HG02623 (cell line): ENCODE measurements around the gene NUBPL.
"Not testable (repeated sequence)": the region's sequence is repeated elsewhere in the genome, so short reads cannot be mapped to it uniquely, and the experiment has no call there.

Source experiments
- ATAC-seq: cut with Tn5 transposase; IDR thresholded peaks from one replicate; pipeline ENCODE4 v1.9.1; 2021; ENCODE audit warnings: moderate library complexity; ENCODE audit not compliant: unreplicated experiment

The NUBPL gene

GRCh38 chr14:31718985-31719384 is 157.8 kb downstream of the NUBPL start:
- no peak for ATAC-seq

DNA sequence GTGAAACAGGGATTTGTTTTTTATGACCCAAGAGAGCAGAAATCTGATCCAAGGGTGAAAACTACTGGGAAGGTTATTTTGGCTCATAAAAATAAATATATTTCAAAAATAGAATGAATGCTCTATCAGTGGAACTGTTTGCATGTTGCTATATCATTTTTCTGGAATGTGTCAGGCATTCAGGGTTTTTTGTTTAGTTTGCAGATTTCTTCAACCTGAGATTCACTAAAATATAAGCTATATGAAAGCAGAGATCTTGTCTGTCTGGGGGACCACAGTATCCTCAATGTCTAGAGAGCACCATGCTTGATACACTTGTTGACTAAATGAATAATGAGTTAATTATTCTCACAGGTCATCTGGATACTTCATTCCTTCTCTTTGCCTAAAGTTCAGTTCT is 165.1 kb downstream of the NUBPL start:
- no peak for ATAC-seq

DNA sequence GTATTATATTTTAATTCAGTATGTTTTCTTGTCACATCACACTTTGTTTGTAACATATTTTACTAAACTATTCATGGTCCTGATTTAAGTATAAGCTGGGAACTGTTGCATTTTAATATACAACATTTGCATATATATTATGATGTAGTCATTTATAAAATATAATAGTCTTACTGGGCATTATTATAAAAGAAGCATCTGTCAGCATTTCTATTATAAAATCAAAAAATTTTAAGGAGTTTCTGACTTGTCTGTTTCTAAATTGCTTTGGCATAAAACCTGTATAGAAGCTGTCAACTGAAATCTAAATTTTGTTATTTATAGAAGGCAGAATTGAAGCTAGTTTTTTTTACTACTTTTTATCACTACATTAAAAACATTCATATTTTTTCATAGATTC is 166.6 kb downstream of the NUBPL start:
- ATAC-seq = no peak

DNA sequence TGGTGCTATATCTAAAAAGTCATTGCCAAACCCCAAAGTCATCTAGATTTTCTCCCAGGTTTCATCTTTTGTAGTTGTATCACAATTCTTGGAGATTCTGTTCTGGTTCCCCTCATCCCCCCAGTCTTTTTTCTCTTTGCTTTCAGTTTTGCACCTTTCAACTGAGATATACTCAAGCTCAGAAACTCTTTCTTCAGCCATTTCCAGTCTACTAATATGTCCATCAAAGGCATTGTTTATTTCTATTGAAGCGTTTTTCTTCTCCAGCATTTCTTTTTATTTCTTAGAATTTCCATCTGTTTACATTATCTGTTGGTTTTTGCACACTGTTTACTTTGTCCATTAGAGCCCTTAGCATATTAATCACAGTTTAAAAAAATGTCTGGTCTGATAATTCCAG is 179.5 kb downstream of the NUBPL start:
- no peak for ATAC-seq

DNA sequence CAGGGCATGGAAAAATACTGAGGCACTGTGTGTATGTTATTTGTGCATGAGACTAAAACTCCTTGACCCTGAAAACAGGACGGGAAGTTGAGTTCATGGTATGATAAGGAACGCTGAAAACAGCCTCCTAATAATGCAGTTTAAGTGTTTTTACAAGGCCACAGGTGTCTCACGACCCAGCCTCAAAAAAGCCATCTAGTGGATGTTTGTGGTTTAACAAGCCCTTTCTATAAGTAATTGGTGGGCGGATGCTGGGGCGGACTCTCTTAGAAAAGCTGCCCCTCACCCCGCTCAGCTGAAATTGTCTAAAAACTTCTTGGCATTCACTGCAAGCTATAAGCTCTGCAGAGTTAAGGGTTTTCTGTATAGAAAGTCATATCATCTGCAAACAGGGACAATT is 184.5 kb downstream of the NUBPL start:
- ATAC-seq = no peak

DNA sequence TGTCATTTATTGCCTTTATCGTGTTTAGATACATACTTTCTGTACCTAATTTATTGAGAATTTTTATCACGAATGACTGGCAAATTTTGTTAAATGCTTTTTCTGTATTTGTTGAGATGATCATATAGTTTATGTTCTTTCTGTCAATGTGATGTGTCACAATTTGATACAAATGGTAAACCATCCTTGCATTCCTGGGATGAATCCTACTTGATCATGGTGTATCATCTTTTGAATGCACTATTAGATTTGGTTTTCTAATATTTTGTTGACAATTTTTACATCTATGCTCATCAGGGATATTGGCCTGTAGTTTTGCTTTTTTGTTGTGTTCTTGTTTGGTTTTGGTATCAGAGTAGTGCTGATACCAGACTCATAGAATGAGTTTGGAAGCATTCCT is 185.1 kb downstream of the NUBPL start:
- ATAC-seq = no peak

- no peak for ATAC-seq
These were observed 188.1 kb downstream of the NUBPL start for GRCh38 chr14:31749275-31749674.

DNA sequence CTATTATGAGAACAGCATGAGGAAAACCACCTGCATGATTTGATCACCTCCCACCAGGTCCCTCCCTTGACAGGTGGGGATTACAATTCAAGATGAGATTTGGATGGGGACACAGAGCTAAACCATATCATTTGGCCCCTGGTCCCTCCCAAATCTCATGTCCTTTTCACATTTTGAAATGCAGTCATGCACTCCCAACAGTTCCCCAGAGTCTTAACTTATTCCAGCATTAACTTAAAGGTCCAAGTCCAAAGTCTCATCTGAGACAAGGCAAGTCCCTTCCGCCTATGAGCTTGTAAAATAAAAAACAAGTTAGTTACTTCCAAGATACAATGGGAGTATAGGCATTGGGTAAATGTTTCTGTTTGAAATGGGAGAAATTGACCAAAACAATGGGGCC is 189.8 kb downstream of the NUBPL start:
- not testable (repeated sequence) for ATAC-seq

DNA sequence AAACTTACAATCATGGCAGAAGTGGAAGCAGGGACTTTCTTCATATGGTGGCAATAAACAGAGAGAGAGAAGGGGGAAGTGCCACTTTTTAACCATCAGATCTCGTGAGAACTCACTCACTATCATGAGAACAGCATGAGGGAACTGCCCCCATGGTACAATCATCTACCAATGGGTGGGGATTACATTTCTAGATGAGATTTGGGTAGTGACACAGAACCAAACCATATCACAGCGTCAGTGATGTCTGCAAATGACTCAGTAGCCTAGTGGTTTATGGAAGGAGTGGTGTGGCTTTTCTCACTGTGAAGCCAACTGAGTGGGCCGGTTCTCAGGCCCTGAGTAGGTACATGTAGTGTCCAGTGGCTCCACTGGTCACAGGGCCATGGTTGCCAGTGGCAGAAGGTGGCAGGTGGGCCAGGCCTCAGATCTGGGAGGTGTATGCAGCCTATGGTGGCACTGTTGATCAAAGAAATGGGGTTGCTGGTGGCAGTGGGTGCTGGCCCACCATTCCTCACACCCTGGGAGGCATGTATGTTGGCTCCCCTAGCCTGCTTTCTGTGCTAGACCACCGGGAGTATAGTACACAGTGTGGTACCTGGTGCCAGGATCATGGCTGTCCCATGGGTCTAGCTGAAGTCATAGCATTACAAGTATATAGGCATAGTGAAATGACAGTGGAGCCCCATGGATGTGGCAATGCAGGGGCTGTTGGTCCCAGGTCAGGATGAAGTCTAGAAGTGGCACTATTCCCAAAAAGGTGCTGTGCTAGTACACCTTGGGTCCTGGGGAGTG is 191.9 kb downstream of the NUBPL start:
- ATAC-seq = no peak

- ATAC-seq = no peak
These were observed 197.7 kb downstream of the NUBPL start for GRCh38 chr14:31758941-31759340.

- no peak for ATAC-seq
These were observed 199.1 kb downstream of the NUBPL start for GRCh38 chr14:31760277-31760676.

DNA sequence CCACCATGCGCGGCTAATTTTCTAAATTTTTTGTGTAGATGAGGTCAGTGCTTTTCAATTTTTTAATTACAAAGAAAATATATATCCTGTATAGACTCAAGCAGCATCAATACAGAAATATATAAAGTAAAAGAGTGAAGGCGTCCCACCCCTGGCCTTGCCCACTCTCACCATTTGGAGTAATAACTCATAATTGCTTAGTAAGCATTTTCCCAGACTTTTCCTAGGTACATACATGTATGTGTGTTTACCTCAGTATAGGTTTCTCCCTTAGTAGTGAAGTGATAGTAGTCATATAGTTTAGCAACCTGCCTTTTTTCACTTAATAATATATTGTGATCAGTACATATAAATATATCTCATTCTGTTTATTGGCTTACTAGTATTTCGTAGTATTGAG is 200.1 kb downstream of the NUBPL start:
- no peak for ATAC-seq

DNA sequence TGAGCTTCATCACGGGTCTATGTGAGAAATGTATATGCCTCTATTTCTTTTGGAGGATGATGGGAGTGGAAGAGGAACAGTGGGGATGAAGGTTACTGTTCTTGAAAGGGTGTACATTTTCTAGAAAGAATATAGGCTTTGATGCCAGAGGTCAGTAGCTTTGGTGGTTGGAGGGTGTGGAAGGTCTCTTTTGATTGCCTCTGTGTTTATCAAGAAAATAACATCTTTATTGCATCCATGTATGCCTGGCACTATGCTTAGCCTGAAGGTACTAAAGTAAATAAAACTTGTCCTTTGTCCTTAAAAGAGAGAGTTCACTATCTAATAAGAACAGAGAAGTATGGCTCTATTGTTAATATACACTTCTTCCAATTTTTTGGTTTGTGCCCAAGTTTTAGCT is 201.8 kb downstream of the NUBPL start:
- ATAC-seq = no peak

- ATAC-seq = no peak
These were observed 205.2 kb downstream of the NUBPL start for GRCh38 chr14:31766315-31766892.

GRCh38 chr14:31768355-31768754 is 207.2 kb downstream of the NUBPL start:
- ATAC-seq = no peak

DNA sequence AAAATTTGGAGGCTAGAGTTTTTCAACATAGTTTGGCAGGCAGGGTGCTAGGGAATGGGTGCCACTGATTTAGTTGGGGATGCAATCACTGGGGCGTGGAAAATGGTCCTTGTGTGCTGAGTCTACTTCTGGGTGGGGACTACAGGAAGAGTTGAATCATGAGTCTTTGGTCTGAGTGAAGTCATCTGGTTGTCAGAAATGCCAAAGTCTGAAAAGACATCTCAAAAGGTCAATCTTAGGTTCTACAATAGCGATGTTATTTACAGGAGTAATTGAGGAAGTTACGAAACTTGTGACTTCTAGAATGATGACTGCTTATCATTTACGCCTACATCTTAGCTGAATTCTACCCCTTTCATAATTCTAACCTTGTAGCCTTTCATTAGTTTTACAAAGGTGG is 209.1 kb downstream of the NUBPL start:
- no peak for ATAC-seq

- ATAC-seq = no peak
These were observed 213.4 kb downstream of the NUBPL start for GRCh38 chr14:31774567-31774966.

DNA sequence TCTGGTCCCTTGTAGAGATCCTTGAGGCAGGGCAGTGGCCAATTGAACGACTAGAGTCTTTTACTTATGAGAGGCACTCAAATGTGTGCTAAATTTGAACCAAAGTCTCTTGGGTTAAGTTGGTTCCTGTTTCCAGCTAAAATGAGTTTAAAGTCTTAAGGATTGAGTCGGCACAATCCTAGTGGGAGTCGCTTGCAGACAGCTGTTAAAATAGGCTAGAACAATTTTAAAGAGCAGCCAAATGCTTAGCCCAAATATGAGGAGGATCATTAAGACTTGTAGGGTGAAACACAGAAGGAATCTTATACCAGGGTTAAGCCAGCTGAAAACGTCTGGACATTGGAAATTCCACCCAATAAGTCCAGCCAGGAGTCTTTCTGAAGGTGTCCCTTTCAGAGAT is 216.1 kb downstream of the NUBPL start:
- ATAC-seq = no peak

DNA sequence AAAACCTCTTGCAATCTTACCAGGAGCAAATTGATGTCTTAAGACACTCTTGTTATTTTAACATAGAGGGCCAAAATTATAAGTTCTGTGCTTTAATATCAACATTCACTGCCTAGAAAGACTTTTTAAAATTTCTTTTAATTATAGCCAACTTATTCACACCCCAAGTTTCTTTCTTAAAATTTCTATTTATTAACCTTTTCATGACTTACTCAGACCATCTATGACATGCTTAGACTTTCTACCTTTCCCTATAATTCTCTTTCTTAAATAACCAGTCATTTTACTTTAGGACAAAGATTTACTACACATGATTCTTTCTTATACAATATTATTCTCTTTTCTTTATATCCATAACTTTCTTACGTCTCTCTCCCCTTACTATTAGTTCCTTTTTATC is 220.4 kb downstream of the NUBPL start:
- no peak for ATAC-seq

- ATAC-seq = no peak
These were observed 224.4 kb downstream of the NUBPL start for GRCh38 chr14:31785574-31785973.

DNA sequence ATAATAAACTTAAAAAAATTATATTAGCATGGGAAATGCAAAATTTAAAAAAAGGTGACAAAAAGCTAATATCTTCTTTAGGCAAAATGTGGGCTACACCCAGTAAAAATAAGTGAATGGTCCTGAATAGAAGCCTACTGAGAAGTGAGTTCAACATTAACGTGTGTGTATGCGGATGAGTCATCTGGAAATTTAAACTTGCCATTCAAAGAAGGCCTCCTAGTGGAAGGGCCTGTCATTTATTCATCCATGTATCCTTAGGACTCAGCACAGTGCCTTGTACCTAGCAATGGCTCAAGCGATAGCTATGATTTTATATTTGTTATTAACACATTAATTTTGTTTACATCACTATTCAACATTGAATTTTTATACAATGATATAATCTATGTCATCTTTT is 226.2 kb downstream of the NUBPL start:
- ATAC-seq = no peak

GRCh38 chr14:31788340-31788739 is 227.1 kb downstream of the NUBPL start:
- no peak for ATAC-seq

- no peak for ATAC-seq
These were observed 231.5 kb downstream of the NUBPL start for GRCh38 chr14:31792726-31793125.
